Right atrium auricular region (tissue), 2 donors: ENCODE measurements around the gene ORAI1. TPM values are rescaled to one million over a fixed set of nuclear protein-coding genes. Genes with fewer than 3 reads are reported as not detected.
A peak's percentile ranks its signal among the peaks of the same experiment; 100 is the strongest.

Experiments used
- DNase-seq: peaks from one replicate; pipeline ENCODE4 v3.0.0-alpha.2; 2019; ENCODE audit warnings: low spot score
- H3K27ac ChIP-seq, 2 donors: fragments of 200-600 bp; sonication (generic); 1 replicate in 1 of 2; 2 replicates in 1 of 2; pipeline ENCODE4 v1.5.1; 2016 to 2019
- H3K27me3 ChIP-seq, 2 donors: fragments of 200-600 bp; sonication (generic); one replicate each; pipeline versions ENCODE4 v1.5.1 to v1.6.0; 2017 to 2019
- H3K36me3 ChIP-seq: fragments of 200-600 bp; sonication (generic); one replicate; pipeline ENCODE4 v1.5.1; 2016
- H3K4me1 ChIP-seq, 2 donors: fragments of 200-600 bp; sonication (generic); one replicate each; pipeline versions ENCODE4 v1.5.1 to v1.6.0; 2017 to 2019
- H3K4me3 ChIP-seq, 2 donors: fragments of 200-600 bp; sonication (generic); 1 replicate in 1 of 2; 2 replicates in 1 of 2; pipeline ENCODE4 v1.5.1; 2017 to 2019; ENCODE audit warnings: mild to moderate bottlenecking in 1 of 2, moderate library complexity in 1 of 2
- H3K9me3 ChIP-seq, 2 donors: fragments of 200-600 bp; sonication (generic); one replicate each; pipeline ENCODE4 v1.5.1; 2019
- total RNA-seq, 2 donors: library from RNA; depleted of rRNA; stranded (reverse); fragments of >200 nt; gene quantifications; one replicate each; pipeline ENCODE4 v1.1.0, GENCODE V29; 2016
- TF ChIP-seq, protein P1 (sequence below), 2 donors: fragments of 200-600 bp; sonication (generic); IDR thresholded peaks; one replicate each; pipeline ENCODE4 v1.5.1; 2019; ENCODE audit warnings: antibody characterized with exemption in 2 of 2

The ORAI1 gene
- total RNA-seq, 2 donors from 2014 or later: 6.8 to 8.3 TPM

GRCh38 chr12:121590476-121591143, 35.7 kb upstream of the ORAI1 start:
- H3K27ac ChIP-seq: peak overlapping the region; percentile 71 to 77
- no peaks in the 10 kb centered on the region for H3K27me3 ChIP-seq
- H3K4me1 ChIP-seq: peaks cover 0 to 7% of the 10 kb centered on the region in 2 donors
- no peaks in the 10 kb centered on the region for H3K36me3 ChIP-seq
- DNase-seq: no peak
- H3K4me3 ChIP-seq: peak overlapping the region in 1 of 2 donors; percentile 51
- TF ChIP-seq, protein P1, sequence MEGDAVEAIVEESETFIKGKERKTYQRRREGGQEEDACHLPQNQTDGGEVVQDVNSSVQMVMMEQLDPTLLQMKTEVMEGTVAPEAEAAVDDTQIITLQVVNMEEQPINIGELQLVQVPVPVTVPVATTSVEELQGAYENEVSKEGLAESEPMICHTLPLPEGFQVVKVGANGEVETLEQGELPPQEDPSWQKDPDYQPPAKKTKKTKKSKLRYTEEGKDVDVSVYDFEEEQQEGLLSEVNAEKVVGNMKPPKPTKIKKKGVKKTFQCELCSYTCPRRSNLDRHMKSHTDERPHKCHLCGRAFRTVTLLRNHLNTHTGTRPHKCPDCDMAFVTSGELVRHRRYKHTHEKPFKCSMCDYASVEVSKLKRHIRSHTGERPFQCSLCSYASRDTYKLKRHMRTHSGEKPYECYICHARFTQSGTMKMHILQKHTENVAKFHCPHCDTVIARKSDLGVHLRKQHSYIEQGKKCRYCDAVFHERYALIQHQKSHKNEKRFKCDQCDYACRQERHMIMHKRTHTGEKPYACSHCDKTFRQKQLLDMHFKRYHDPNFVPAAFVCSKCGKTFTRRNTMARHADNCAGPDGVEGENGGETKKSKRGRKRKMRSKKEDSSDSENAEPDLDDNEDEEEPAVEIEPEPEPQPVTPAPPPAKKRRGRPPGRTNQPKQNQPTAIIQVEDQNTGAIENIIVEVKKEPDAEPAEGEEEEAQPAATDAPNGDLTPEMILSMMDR (IDR thresholded peaks at IDR 0.05): no peak
- H3K9me3 ChIP-seq: no peaks in the 10 kb centered on the region

DNA sequence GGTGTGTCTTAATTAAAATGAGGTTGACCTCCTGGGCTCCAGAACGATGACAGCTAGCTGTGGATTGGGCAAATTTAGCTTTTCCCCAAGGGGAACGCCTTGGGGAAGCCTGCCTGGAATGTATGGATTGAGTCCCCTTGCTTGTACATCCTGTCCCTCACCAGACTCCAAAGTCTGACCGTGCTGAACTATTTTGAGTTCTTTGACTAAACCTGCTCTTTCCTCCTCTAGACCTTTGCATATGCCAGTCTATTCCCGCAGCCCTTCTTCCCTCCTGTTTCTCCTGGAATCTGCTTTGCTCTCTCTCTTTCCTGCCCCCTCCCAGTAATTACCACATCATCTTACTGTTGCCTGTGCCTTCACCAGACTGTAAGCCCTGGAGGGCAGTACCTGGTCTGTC, 34.0 kb upstream of the ORAI1 start:
- Histone ChIP-seq H3K27me3 (no peaks in the 10 kb centered on the region), H3K4me1 (peaks cover 0 to 7% of the 10 kb centered on the region in 2 donors), H3K4me3 (no peak overlapping the region), H3K27ac (no peak overlapping the region), H3K36me3 (no peaks in the 10 kb centered on the region), H3K9me3 (no peaks in the 10 kb centered on the region)
- DNase-seq: no peak
- TF ChIP-seq, protein P1 (IDR thresholded peaks at IDR 0.05): no peak

- peaks cover 0 to 4% of the 10 kb centered on the region in 2 donors for H3K4me1 ChIP-seq
- H3K27ac ChIP-seq: no peak overlapping the region
- TF ChIP-seq, protein P1 (IDR thresholded peaks at IDR 0.05): no peak
- no peaks in the 10 kb centered on the region for H3K9me3 ChIP-seq
- no peaks in the 10 kb centered on the region for H3K27me3 ChIP-seq
- no peaks in the 10 kb centered on the region for H3K36me3 ChIP-seq
- no peak for DNase-seq
- H3K4me3 ChIP-seq: no peak overlapping the region
Observed at GRCh38 chr12:121595520-121595919, 30.8 kb upstream of the ORAI1 start.

GRCh38 chr12:121596526-121596925, 29.8 kb upstream of the ORAI1 start:
- no peaks in the 10 kb centered on the region for H3K9me3 ChIP-seq
- H3K27me3 ChIP-seq: no peaks in the 10 kb centered on the region
- no peak overlapping the region for H3K4me3 ChIP-seq
- no peak for DNase-seq
- H3K36me3 ChIP-seq: no peaks in the 10 kb centered on the region
- TF ChIP-seq, protein P1 (IDR thresholded peaks at IDR 0.05): no peak
- no peaks in the 10 kb centered on the region for H3K4me1 ChIP-seq
- no peak overlapping the region for H3K27ac ChIP-seq

DNA sequence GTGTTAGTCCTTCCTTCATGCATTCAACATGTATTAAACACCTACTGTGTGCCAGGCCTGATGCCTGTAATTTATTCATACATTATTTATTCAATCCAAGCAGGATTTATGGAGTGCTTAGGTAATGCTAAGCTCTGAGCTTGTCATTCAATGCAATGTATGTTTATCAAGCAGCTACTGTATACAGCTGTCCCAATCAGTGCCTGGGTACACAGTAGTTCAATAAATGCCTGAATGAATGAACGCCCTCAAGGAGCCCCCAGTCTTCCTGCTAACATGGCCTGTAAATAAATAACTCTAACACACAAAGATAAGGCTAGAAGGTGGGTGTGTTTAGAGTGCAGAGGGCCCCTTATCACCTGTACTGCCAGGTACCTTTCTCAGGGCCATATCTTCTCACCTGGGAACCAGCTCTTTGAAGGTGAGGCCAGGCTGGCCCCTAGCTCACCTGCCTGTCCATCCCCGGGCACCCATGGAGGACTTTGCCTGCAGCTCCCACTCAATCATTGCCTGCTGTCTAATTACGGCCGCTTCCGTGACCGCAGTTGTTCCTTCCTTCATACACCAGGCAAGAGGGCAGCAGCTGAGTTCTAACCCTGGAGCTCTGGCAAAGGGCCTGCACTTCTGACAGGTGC, 25.5 kb upstream of the ORAI1 start:
- Histone ChIP-seq H3K4me1 (no peaks in the 10 kb centered on the region), H3K9me3 (no peaks in the 10 kb centered on the region), H3K27ac (no peak overlapping the region), H3K4me3 (no peak overlapping the region), H3K27me3 (no peaks in the 10 kb centered on the region), H3K36me3 (no peaks in the 10 kb centered on the region)
- TF ChIP-seq, protein P1 (IDR thresholded peaks at IDR 0.05): no peak
- no peak for DNase-seq
